Stimulated activated naive CD8-positive, alpha-beta T cell treated with anti-CD3 and anti-CD28 coated beads, Interleukin-15, Interleukin-2, amounts not matched to agents 100 U/mL and 50 U/mL, for 24 hours (primary cell): Measurements from ENCODE around the gene ANKFN1.
"Not testable (repeated sequence)": the region's sequence is repeated elsewhere in the genome, so short reads cannot be mapped to it uniquely, and the experiment has no call there.

Experiments used
- ATAC-seq: fragments of 150-1000 bp; cut with Tn5 transposase; one replicate; pipeline ENCODE4 v1.10.0; 2021
- DNase-seq: peaks from one replicate; pipeline ENCODE4 v3.0.0; 2021

The ANKFN1 gene

DNA sequence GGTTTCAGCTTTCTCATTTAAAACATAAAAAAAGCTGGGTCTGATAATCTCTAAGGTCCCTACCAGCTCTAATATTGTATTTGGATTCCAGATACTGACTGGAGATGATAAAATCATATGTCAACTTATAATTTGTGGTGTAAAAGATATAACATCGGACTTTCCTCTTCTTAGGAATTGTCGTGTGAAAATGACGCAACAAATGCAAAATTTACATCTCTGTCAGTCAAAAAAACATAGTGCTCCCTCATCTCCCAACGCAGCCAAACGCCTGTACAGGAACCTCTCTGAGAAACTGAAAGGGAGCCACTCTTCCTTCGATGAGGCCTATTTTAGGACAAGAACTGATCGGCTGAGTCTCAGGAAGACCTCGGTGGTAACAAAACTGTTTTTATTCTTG, 197.3 kb downstream of the ANKFN1 start:
- no peak for ATAC-seq

GRCh38 chr17:56351675-56352074, 198.4 kb downstream of the ANKFN1 start:
- ATAC-seq (no peak), DNase-seq (no peak)

More for the DNA sequence above, 197.3 kb downstream of the ANKFN1 start:
- no peak for DNase-seq

GRCh38 chr17:56358651-56359050, 205.4 kb downstream of the ANKFN1 start:
- no peak for ATAC-seq
- DNase-seq = no peak

GRCh38 chr17:56359518-56359917, 206.2 kb downstream of the ANKFN1 start:
- DNase-seq (no peak), ATAC-seq (no peak)

GRCh38 chr17:56367366-56367765, 214.1 kb downstream of the ANKFN1 start:
- DNase-seq (no peak), ATAC-seq (no peak)

- ATAC-seq (no peak), DNase-seq (no peak)
These were observed 220.9 kb downstream of the ANKFN1 start for GRCh38 chr17:56373981-56374833.

DNA sequence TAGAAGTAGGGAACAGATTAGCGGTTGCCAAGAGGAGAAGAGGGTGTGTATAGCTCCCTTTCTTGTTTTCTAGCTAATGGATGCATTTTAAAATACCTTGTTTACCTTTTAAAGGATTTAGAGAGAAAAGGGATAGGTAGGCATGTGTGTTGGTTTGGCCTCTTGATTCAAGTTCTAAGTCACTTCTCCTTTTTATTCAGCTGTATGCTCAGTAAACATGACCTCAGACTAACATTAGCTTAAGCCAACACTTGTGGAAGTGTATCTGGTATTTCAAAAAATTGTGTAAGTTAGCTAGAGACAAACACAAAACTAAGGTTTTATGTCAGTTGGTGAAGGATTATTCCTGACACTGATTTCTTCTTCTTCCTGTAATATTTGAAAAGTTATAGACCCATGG, 236.1 kb downstream of the ANKFN1 start:
- no peak for ATAC-seq

DNA sequence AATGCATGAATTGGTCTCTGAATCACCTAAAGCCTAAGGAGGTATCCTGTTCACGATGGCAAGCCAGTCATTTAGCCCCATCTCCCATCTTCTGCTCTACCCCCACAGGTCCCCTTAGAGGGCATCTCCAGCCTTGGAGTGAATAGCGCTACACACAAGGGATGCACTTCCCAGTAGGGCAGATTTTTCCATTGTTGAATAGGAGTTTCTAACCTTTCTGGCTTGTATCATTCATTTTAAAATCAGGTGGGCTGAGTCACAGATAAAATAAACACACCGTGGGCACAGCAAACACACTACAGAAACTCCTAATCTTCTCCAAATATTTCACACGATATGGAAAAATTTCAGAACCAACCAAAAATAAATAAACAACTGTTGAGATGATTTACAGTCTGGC, 239.0 kb downstream of the ANKFN1 start:
- no peak for ATAC-seq

More for the DNA sequence above, 236.1 kb downstream of the ANKFN1 start:
- no peak for DNase-seq

DNA sequence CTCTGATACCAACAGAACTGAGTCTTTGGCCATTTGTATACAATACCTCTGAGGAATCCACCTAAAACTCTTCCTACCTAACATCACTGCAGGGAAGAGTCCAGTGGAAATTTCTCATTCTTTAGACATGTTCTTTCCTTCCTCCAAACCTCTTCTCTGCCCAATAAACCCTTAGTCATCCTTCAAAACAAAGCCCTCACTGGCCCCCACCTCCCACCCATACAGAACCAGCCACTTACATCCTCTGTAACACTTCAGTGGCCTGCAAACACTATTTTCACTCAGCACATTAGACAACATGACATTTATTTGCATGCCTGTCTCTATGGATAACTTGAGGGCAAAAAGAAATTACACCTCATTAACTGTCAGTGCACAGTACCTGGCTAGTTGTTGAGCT, 239.9 kb downstream of the ANKFN1 start:
- no peak for ATAC-seq
- DNase-seq = no peak

More for the DNA sequence above, 239.0 kb downstream of the ANKFN1 start:
- no peak for DNase-seq

DNA sequence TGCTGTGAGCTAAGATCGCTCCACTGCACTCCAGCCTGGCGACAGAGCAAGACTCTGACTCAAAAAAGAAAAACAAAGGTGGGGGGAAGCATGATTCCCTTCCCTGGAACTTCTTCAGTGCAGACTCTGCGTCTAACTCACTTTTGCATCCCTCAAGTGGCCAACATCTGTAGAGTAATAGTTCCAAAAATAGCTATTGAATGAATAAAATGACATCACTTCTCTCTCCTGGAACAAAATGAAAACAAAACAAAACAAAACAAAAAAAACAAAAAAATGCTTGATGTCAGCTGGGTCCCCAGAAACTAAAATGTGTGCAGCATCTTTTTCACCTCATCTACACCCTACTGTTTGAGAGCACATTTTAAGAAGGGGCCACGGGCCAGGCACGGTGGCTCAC, 242.5 kb downstream of the ANKFN1 start:
- DNase-seq (no peak), ATAC-seq (no peak)

GRCh38 chr17:56407086-56407485, 253.8 kb downstream of the ANKFN1 start:
- DNase-seq (no peak), ATAC-seq (no peak)

DNA sequence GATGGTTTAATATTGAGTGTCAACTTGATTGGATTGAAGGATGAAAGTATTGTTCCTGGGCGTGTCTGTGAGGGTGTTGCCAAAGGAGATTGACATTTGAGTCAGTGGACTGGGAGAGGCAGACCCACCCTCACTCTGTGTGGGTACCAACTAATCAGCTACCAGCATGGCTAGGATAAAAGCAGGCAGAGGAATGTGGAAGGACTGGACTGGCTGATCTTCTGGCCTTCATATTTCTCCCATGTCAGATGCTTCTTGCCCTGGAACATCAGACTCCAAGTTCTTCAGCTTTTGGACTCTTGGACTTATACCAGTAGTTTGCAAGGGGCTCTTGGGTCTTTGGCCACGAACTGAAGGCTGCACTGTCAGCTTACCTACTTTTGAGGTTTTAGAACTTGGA, 259.1 kb downstream of the ANKFN1 start:
- DNase-seq, ATAC-seq: not testable (repeated sequence)

DNA sequence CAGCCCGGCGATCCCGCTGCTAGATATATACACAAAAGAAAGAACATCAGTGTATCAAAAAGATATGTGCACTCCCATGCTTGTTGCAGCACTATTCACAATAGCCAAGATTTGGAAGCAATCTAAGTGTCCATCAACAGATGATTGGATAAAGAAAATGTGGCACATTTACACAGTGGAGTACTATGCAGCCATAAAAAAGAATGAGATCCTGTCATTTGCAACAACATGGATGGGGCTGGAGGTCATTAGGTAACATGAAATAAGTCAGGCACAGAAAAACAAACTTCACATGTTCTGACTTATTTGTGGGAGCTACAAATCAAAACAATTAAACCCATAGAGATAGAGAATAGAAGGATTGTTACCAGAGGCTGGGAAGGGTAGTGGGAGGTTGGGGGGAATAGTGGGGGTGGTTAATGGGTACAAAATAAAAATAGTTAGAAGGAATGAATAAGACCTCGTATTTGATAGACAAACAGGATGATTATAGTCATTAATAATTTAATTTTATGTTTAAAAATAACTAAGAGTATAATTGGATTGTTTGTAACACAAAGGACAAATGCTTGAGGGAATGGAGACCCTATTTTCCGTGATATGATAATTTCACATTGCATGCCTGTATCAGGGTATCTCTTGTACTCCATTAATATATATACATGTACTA, 263.5 kb downstream of the ANKFN1 start:
- DNase-seq (no peak), ATAC-seq (no peak)

DNA sequence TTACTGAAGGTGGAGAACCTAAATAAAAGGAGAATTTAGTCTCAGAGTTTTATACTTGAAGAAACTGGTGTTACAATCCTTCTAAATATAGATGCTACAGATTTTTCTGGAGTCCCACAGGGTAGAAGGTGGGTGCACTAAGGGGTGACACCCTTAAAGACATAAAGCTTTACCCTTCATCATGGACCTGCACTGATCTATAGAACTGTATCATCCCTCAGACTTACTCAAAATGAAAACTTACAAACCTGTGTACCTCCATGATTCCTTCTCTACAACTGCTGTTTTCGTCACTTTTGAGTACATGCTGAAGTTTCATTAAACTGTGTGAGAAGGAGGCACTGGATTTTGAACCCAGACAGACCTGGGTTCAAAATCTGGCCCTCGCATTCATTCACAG, 270.7 kb downstream of the ANKFN1 start:
- DNase-seq = no peak
- ATAC-seq = no peak

DNA sequence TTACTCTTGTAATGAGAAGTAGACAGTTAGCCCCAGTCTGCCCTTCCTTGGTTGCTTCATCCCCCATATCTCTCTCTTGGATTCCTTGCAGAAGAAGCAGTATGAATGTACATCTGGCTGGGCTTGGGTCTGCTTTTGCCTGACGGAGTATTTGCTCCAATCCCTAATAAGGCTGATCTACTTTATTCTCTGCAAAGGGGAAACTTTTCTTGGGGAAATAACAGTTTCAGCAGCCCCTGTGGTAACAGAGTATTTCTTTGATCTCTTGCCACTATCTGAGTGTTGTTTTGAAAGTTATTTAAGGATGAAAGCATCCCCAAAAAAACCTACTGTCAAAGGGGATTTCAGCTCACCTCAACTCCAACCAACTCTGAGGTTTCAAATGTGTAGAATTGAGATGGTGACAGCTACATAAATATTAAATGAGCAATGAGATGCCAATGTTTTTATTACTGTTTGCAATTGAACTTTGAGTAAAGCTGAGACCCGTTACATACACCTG, 271.3 kb downstream of the ANKFN1 start:
- ATAC-seq = peak; percentile 66

GRCh38 chr17:56425483-56425882, 272.2 kb downstream of the ANKFN1 start:
- no peak for ATAC-seq
- no peak for DNase-seq

More for the DNA sequence above, 271.3 kb downstream of the ANKFN1 start:
- DNase-seq = no peak

GRCh38 chr17:56426901-56427300, 273.6 kb downstream of the ANKFN1 start:
- no peak for ATAC-seq
- DNase-seq = no peak

GRCh38 chr17:56431736-56432135, 278.5 kb downstream of the ANKFN1 start:
- ATAC-seq = no peak
- no peak for DNase-seq

GRCh38 chr17:56432443-56432842, 279.2 kb downstream of the ANKFN1 start:
- DNase-seq (no peak), ATAC-seq (no peak)

GRCh38 chr17:56434610-56435009, 281.3 kb downstream of the ANKFN1 start:
- ATAC-seq = no peak
- DNase-seq = no peak

DNA sequence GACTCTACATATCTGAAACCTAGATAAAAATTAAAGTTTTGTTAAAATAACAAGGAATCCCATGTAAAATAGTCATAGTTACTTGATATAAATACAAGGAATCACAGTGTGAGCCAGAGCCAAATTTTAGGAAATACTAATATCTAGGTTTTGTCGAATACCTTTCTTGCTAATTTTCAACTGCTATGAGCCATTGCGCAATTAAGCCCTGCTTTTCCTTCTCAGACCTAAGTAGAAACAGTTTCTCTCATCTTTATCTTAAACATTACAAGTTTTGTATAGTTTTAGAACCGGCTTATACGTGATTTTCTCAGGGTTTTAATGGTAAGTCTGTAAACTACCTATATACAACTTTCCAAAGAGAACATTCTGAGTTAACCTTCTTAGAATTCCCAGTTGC, 282.9 kb downstream of the ANKFN1 start:
- no peak for ATAC-seq
- no peak for DNase-seq

DNA sequence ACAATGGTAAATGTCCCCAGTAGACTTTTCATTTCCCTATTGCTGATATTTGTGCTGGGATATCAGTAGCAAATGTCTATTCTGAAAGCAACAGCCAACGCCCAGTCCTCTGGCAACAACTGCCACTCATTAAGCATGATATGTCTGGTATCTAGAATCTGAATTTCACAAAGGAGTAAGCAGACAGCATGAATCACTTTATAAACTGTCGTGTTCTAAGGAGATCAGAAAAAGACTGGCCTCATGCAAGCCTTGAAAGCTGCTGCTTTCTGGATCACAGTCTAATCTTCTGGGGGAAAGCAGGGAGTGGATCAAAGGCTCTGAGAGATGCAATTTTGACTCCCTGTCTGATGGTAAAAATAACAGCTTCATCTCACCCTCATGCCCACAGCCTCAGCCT, 287.1 kb downstream of the ANKFN1 start:
- no peak for DNase-seq
- no peak for ATAC-seq

- ATAC-seq (no peak), DNase-seq (no peak)
These were observed 288.0 kb downstream of the ANKFN1 start for GRCh38 chr17:56441308-56441707.
